Measurements from ENCODE around the gene ACHE. TPM values are rescaled to one million over a fixed set of nuclear protein-coding genes. Genes with fewer than 3 reads are reported as not detected.

The ACHE gene
- total and polyA plus RNA-seq, 2 of the 13 experiments (the other 11 are each of a cell fraction or from before 2014, with no cell fraction given) = 0.18 to 0.40 TPM

DNA sequence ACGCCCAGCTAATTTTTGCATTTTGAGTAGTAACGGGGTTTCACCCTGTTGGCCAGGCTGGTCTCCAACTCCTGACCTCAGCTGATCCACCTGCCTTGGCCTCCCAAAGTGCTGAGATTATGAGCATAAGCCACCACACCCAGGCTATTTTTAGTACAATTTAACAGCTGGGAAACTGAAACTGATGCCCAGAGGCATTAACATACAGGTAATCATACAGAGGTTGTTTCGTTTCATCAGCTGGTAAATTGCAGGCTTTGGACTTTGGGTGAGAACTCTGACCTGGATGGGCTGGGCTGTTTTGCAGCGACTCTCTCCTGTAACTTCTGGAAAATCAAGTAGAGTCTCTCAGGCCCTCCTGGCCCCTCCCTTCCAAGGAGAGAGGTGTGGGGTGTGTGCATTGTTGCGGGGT, 6.2 kb upstream of the ACHE start:
- Histone ChIP-seq H3K27ac (ENCODE audit: extremely low read length, insufficient read depth, low read length) (no peak overlapping the region), H3K9me3 (ENCODE audit: low read length) (no peaks in the 10 kb centered on the region), H2AFZ (ENCODE audit: low read length) (no peak overlapping the region), H3K4me2 (ENCODE audit: low read depth, low read length) (peak overlapping the region; percentile 7; the same call in 1 of the 2 replicates), H4K20me1 (ENCODE audit: insufficient read depth, low read length) (no peaks in the 10 kb centered on the region), H3K9ac (ENCODE audit: insufficient read depth, low read depth, low read length) (no peak overlapping the region), H3K79me2 (ENCODE audit: insufficient read depth, low read length) (no peaks in the 10 kb centered on the region), H3K27me3 (ENCODE audit: control insufficient read depth in 1 of 2, insufficient read depth in 2 of 2, low read length in 2 of 2) (peaks cover 0 to 3% of the 10 kb centered on the region in 2 experiments; a peak in 1 of 5 replicates), H3K4me1 (ENCODE audit: insufficient read depth, low read length) (peaks cover 8% of the 10 kb centered on the region), H3K36me3 (replicated peaks in 1 of 2; ENCODE audit: control insufficient read depth in 1 of 2, insufficient read depth in 2 of 2, low read length in 2 of 2) (no peaks in the 10 kb centered on the region), H3K4me3 (replicated peaks in 1 of 3; ENCODE audit: insufficient read depth in 1 of 3, low read depth in 2 of 3, low read length in 3 of 3) (no peak overlapping the region)
- POLR2A ChIA-PET = no interaction called here
- CTCF ChIA-PET (ENCODE audit: low intra/inter-chr PET ratio, low total read pairs) = no interaction called here
- intact Hi-C loops (cut with micrococcal nuclease; ENCODE audit: unreplicated experiment) (no loop called here), in situ Hi-C loops (cut with HindIII; ENCODE audit: extremely low pct_ligation_motif_present, low pct_unique_long_range_greater_than_20kb) (no loop called here)
- WGBS (ENCODE audit: low lambda C conversion rate) = 25% methylated on average over 5 of the region's 5 CpGs
- no peak for DNase-seq (ENCODE audit: low spot score)
- peak; percentile 53; the same call in 2 of the 3 replicates for ATAC-seq
- BruUV-seq (replicated peaks) = no TSS peak
- no peak for FAIRE-seq
- TF ChIP-seq, protein P1, sequence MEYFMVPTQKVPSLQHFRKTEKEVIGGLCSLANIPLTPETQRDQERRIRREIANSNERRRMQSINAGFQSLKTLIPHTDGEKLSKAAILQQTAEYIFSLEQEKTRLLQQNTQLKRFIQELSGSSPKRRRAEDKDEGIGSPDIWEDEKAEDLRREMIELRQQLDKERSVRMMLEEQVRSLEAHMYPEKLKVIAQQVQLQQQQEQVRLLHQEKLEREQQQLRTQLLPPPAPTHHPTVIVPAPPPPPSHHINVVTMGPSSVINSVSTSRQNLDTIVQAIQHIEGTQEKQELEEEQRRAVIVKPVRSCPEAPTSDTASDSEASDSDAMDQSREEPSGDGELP (IDR thresholded peaks at IDR 0.05; ENCODE audit: borderline replicate concordance, low read depth) = peak; percentile 77
- TF ChIP-seq HNF4G (IDR thresholded peaks at IDR 0.05; ENCODE audit: borderline replicate concordance, low read depth, low read length) (peak; percentile 37; the same call in 1 of the 2 replicates), HNF4G (CRISPR knock-in tag; IDR thresholded peaks at IDR 0.05; ENCODE audit: borderline replicate concordance, low read depth) (no peak), HNF4A (CRISPR knock-in tag; IDR thresholded peaks at IDR 0.05) (peak; percentile 64), ARNT2 (CRISPR knock-in tag; IDR thresholded peaks at IDR 0.05; ENCODE audit: low read depth) (no peak)

DNA sequence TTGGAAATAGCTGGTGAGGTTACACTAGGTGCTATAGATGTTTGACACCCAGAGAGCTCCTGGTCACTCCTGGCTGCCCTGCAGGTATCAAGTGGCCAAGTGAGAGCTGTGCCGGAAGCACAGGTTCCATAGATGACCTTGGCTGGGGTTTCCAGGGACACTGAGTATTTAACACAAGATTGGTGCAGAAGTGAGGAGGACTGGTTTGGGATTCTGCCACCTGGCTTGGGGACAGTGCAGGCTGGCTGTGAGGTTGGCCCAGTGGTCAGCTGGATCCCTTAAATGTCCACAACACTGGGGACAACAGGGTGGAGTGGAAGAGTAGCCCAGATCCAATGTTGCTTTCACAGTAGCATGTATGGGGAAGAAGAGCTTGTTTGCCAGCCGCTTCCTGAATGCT, 5.3 kb upstream of the ACHE start:
- peaks cover 15% of the 10 kb centered on the region for H3K4me1 ChIP-seq (ENCODE audit: insufficient read depth, low read length)
- H2AFZ ChIP-seq (ENCODE audit: low read length) = no peak overlapping the region
- peaks cover 5 to 10% of the 10 kb centered on the region in 2 experiments; a peak in 4 of 5 replicates for H3K27me3 ChIP-seq (ENCODE audit: control insufficient read depth in 1 of 2, insufficient read depth in 2 of 2, low read length in 2 of 2)
- H3K79me2 ChIP-seq (ENCODE audit: insufficient read depth, low read length) = no peaks in the 10 kb centered on the region
- intact Hi-C loops (cut with micrococcal nuclease; ENCODE audit: unreplicated experiment) = no loop called here
- ChIA-PET CTCF (ENCODE audit: low intra/inter-chr PET ratio, low total read pairs) (no interaction called here), POLR2A (no interaction called here)
- no peaks in the 10 kb centered on the region for H3K36me3 ChIP-seq (replicated peaks in 1 of 2; ENCODE audit: control insufficient read depth in 1 of 2, insufficient read depth in 2 of 2, low read length in 2 of 2)
- TF ChIP-seq SNRNP70 (IDR thresholded peaks at IDR 0.05; ENCODE audit: low read depth, low read length) = no peak
- TF ChIP-seq EZH2 (conservative IDR thresholded peaks at IDR 0.05; ENCODE audit: low read depth, low read length) = no peak
- TF ChIP-seq, protein P2, sequence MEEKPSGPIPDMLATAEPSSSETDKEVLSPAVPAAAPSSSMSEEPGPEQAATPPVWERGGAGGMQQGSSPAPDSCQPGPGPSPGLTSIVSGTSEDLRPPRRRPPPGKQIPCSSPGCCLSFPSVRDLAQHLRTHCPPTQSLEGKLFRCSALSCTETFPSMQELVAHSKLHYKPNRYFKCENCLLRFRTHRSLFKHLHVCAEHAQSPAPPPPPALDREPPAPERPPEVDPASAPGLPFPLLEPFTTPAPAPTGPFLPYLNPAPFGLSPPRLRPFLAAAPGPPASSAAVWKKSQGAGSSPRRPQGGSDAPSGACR (CRISPR knock-in tag; IDR thresholded peaks at IDR 0.05) = no peak
- no peak for DNase-seq (ENCODE audit: low spot score)
- no peaks in the 10 kb centered on the region for H3K9me3 ChIP-seq (ENCODE audit: low read length)
- in situ Hi-C loops (cut with HindIII; ENCODE audit: extremely low pct_ligation_motif_present, low pct_unique_long_range_greater_than_20kb) = no loop called here
- no peak for ATAC-seq
- no peak overlapping the region for H3K4me2 ChIP-seq (ENCODE audit: low read depth, low read length)
- no peak overlapping the region for H3K4me3 ChIP-seq (replicated peaks in 1 of 3; ENCODE audit: insufficient read depth in 1 of 3, low read depth in 2 of 3, low read length in 3 of 3)
- no peak overlapping the region for H3K9ac ChIP-seq (ENCODE audit: insufficient read depth, low read depth, low read length)
- 61% methylated on average over 2 of the region's 2 CpGs for WGBS (ENCODE audit: low lambda C conversion rate)
- H3K27ac ChIP-seq (ENCODE audit: extremely low read length, insufficient read depth, low read length) = no peak overlapping the region
- H4K20me1 ChIP-seq (ENCODE audit: insufficient read depth, low read length) = no peaks in the 10 kb centered on the region
- FAIRE-seq = no peak
- BruUV-seq (replicated peaks) = no TSS peak

All from HepG2 (cell line).